Measurements from ENCODE around the gene CERCAM. TPM values are rescaled to one million over a fixed set of nuclear protein-coding genes. Genes with fewer than 3 reads are reported as not detected.

The CERCAM gene
- total RNA-seq, 1 experiment from 2014 or later = 12.2 TPM

- no peaks in the 10 kb centered on the region for H4K20me1 ChIP-seq (ENCODE audit: insufficient read depth, low read depth, low read length)
- no peak overlapping the region for H3K4me3 ChIP-seq (ENCODE audit: low read length)
- no peaks in the 10 kb centered on the region for H3K9me3 ChIP-seq (ENCODE audit: low read length)
- H3K4me1 ChIP-seq (ENCODE audit: low read length) = no peaks in the 10 kb centered on the region
- H3K27me3 ChIP-seq (ENCODE audit: low read length) = no peaks in the 10 kb centered on the region
- DNase-seq = no peak
- no peak overlapping the region for H3K27ac ChIP-seq (ENCODE audit: low read length)
- H3K79me2 ChIP-seq (ENCODE audit: low read length) = no peaks in the 10 kb centered on the region
- H3K36me3 ChIP-seq (ENCODE audit: insufficient read depth, low read length) = no peaks in the 10 kb centered on the region
- no peak overlapping the region for H3K4me2 ChIP-seq (ENCODE audit: low read depth, low read length, poor library complexity, severe bottlenecking)
- H3K9me2 ChIP-seq (replicated peaks; ENCODE audit: insufficient read depth, low read length) = no peaks in the 10 kb centered on the region
- H3K9ac ChIP-seq (ENCODE audit: low read length) = no peak overlapping the region
- no peak overlapping the region for H2AFZ ChIP-seq (ENCODE audit: low read length)
Measured at GRCh38 chr9:128390813-128391711, 29.6 kb upstream of the CERCAM start.

GRCh38 chr9:128391956-128392301 is 28.7 kb upstream of the CERCAM start:
- H3K79me2 ChIP-seq (ENCODE audit: low read length) = no peaks in the 10 kb centered on the region
- H3K27ac ChIP-seq (ENCODE audit: low read length) = no peak overlapping the region
- no peaks in the 10 kb centered on the region for H3K9me2 ChIP-seq (replicated peaks; ENCODE audit: insufficient read depth, low read length)
- no peak overlapping the region for H3K9ac ChIP-seq (ENCODE audit: low read length)
- H2AFZ ChIP-seq (ENCODE audit: low read length) = no peak overlapping the region
- H3K9me3 ChIP-seq (ENCODE audit: low read length) = no peaks in the 10 kb centered on the region
- H4K20me1 ChIP-seq (ENCODE audit: insufficient read depth, low read depth, low read length) = no peaks in the 10 kb centered on the region
- DNase-seq = no peak
- no peaks in the 10 kb centered on the region for H3K36me3 ChIP-seq (ENCODE audit: insufficient read depth, low read length)
- H3K4me1 ChIP-seq (ENCODE audit: low read length) = no peaks in the 10 kb centered on the region
- no peak overlapping the region for H3K4me2 ChIP-seq (ENCODE audit: low read depth, low read length, poor library complexity, severe bottlenecking)
- H3K27me3 ChIP-seq (ENCODE audit: low read length) = no peaks in the 10 kb centered on the region
- no peak overlapping the region for H3K4me3 ChIP-seq (ENCODE audit: low read length)

- no peaks in the 10 kb centered on the region for H3K36me3 ChIP-seq (ENCODE audit: insufficient read depth, low read length)
- H3K27me3 ChIP-seq (ENCODE audit: low read length) = no peaks in the 10 kb centered on the region
- H4K20me1 ChIP-seq (ENCODE audit: insufficient read depth, low read depth, low read length) = no peaks in the 10 kb centered on the region
- no peak for DNase-seq
- H3K79me2 ChIP-seq (ENCODE audit: low read length) = no peaks in the 10 kb centered on the region
- H3K4me2 ChIP-seq (ENCODE audit: low read depth, low read length, poor library complexity, severe bottlenecking) = no peak overlapping the region
- no peak overlapping the region for H3K9ac ChIP-seq (ENCODE audit: low read length)
- no peaks in the 10 kb centered on the region for H3K9me3 ChIP-seq (ENCODE audit: low read length)
- no peak overlapping the region for H3K27ac ChIP-seq (ENCODE audit: low read length)
- H2AFZ ChIP-seq (ENCODE audit: low read length) = no peak overlapping the region
- H3K9me2 ChIP-seq (replicated peaks; ENCODE audit: insufficient read depth, low read length) = no peaks in the 10 kb centered on the region
- H3K4me3 ChIP-seq (ENCODE audit: low read length) = no peak overlapping the region
- no peaks in the 10 kb centered on the region for H3K4me1 ChIP-seq (ENCODE audit: low read length)
Measured at GRCh38 chr9:128392302-128393144, 28.1 kb upstream of the CERCAM start.

GRCh38 chr9:128393145-128393775 is 27.4 kb upstream of the CERCAM start:
- Histone ChIP-seq H3K79me2 (ENCODE audit: low read length) (no peaks in the 10 kb centered on the region), H3K9me3 (ENCODE audit: low read length) (no peaks in the 10 kb centered on the region), H4K20me1 (ENCODE audit: insufficient read depth, low read depth, low read length) (no peaks in the 10 kb centered on the region), H3K4me3 (ENCODE audit: low read length) (no peak overlapping the region), H3K36me3 (ENCODE audit: insufficient read depth, low read length) (no peaks in the 10 kb centered on the region), H3K9me2 (replicated peaks; ENCODE audit: insufficient read depth, low read length) (no peaks in the 10 kb centered on the region), H3K27ac (ENCODE audit: low read length) (no peak overlapping the region), H3K27me3 (ENCODE audit: low read length) (no peaks in the 10 kb centered on the region), H3K4me1 (ENCODE audit: low read length) (no peaks in the 10 kb centered on the region), H3K4me2 (ENCODE audit: low read depth, low read length, poor library complexity, severe bottlenecking) (no peak overlapping the region), H3K9ac (ENCODE audit: low read length) (no peak overlapping the region), H2AFZ (ENCODE audit: low read length) (no peak overlapping the region)
- no peak for DNase-seq

GRCh38 chr9:128393970-128394369 is 26.7 kb upstream of the CERCAM start:
- Histone ChIP-seq H3K9me3 (ENCODE audit: low read length) (no peaks in the 10 kb centered on the region), H3K27me3 (ENCODE audit: low read length) (no peaks in the 10 kb centered on the region), H3K79me2 (ENCODE audit: low read length) (no peaks in the 10 kb centered on the region), H3K4me2 (ENCODE audit: low read depth, low read length, poor library complexity, severe bottlenecking) (no peak overlapping the region), H3K36me3 (ENCODE audit: insufficient read depth, low read length) (no peaks in the 10 kb centered on the region), H3K27ac (ENCODE audit: low read length) (no peak overlapping the region), H3K4me3 (ENCODE audit: low read length) (no peak overlapping the region), H4K20me1 (ENCODE audit: insufficient read depth, low read depth, low read length) (no peaks in the 10 kb centered on the region), H3K9me2 (replicated peaks; ENCODE audit: insufficient read depth, low read length) (no peaks in the 10 kb centered on the region), H2AFZ (ENCODE audit: low read length) (no peak overlapping the region), H3K4me1 (ENCODE audit: low read length) (no peaks in the 10 kb centered on the region), H3K9ac (ENCODE audit: low read length) (no peak overlapping the region)
- DNase-seq = no peak

- H3K27me3 ChIP-seq (ENCODE audit: low read length) = no peaks in the 10 kb centered on the region
- H3K36me3 ChIP-seq (ENCODE audit: insufficient read depth, low read length) = no peaks in the 10 kb centered on the region
- no peaks in the 10 kb centered on the region for H4K20me1 ChIP-seq (ENCODE audit: insufficient read depth, low read depth, low read length)
- no peak overlapping the region for H3K4me3 ChIP-seq (ENCODE audit: low read length)
- no peaks in the 10 kb centered on the region for H3K9me3 ChIP-seq (ENCODE audit: low read length)
- H3K79me2 ChIP-seq (ENCODE audit: low read length) = no peaks in the 10 kb centered on the region
- H3K4me1 ChIP-seq (ENCODE audit: low read length) = no peaks in the 10 kb centered on the region
- no peaks in the 10 kb centered on the region for H3K9me2 ChIP-seq (replicated peaks; ENCODE audit: insufficient read depth, low read length)
- no peak overlapping the region for H3K4me2 ChIP-seq (ENCODE audit: low read depth, low read length, poor library complexity, severe bottlenecking)
- DNase-seq = no peak
- no peak overlapping the region for H3K27ac ChIP-seq (ENCODE audit: low read length)
- no peak overlapping the region for H2AFZ ChIP-seq (ENCODE audit: low read length)
- no peak overlapping the region for H3K9ac ChIP-seq (ENCODE audit: low read length)
Measured at GRCh38 chr9:128394379-128395168, 26.1 kb upstream of the CERCAM start.

GRCh38 chr9:128396970-128397613 is 23.6 kb upstream of the CERCAM start:
- H3K4me2 ChIP-seq (ENCODE audit: low read depth, low read length, poor library complexity, severe bottlenecking) = no peak overlapping the region
- H3K27me3 ChIP-seq (ENCODE audit: low read length) = no peaks in the 10 kb centered on the region
- no peaks in the 10 kb centered on the region for H3K4me1 ChIP-seq (ENCODE audit: low read length)
- no peak for DNase-seq
- H3K4me3 ChIP-seq (ENCODE audit: low read length) = no peak overlapping the region
- no peak overlapping the region for H3K27ac ChIP-seq (ENCODE audit: low read length)
- no peak overlapping the region for H2AFZ ChIP-seq (ENCODE audit: low read length)
- H3K36me3 ChIP-seq (ENCODE audit: insufficient read depth, low read length) = no peaks in the 10 kb centered on the region
- H3K9ac ChIP-seq (ENCODE audit: low read length) = no peak overlapping the region
- H3K9me2 ChIP-seq (replicated peaks; ENCODE audit: insufficient read depth, low read length) = no peaks in the 10 kb centered on the region
- no peaks in the 10 kb centered on the region for H3K9me3 ChIP-seq (ENCODE audit: low read length)
- no peaks in the 10 kb centered on the region for H3K79me2 ChIP-seq (ENCODE audit: low read length)
- no peaks in the 10 kb centered on the region for H4K20me1 ChIP-seq (ENCODE audit: insufficient read depth, low read depth, low read length)

All from Karpas-422 (cell line).